22Rv1 (cell line): ENCODE measurements around the gene ADAMTS2.

Experiments
- ZFX ChIP-seq: fragments of 450-650 bp; IDR thresholded peaks from 2 replicates; pipeline ENCODE4 v1.6.1; 2017; ENCODE audit warnings: antibody characterized with exemption, borderline replicate concordance
- TF ChIP-seq, protein P1 (sequence below): fragments of 450-650 bp; IDR thresholded peaks from 2 replicates; pipeline ENCODE4 v1.5.1; 2017; ENCODE audit warnings: mild to moderate bottlenecking

DNA sequence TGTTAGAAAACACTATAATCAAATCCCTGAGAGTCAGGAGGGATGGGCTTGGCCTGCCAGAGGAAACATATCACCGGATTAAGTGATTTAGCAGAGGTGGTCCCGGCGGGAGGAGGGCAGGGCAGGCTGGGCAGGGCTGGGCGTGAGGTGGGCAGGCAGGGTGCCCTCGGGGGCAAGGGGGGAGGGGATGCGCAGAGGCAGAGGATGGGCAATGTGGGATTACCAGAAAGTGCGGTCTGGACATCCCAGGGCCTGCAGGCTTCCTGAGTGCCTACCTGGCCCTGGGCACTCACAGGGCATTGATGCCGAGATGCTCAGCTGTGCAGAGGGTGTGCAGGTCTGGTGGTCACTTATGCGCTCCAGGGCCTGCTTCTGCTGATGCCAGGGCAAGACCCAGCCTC lies 115.2 kb downstream of the ADAMTS2 start:
- TF ChIP-seq, protein P1, sequence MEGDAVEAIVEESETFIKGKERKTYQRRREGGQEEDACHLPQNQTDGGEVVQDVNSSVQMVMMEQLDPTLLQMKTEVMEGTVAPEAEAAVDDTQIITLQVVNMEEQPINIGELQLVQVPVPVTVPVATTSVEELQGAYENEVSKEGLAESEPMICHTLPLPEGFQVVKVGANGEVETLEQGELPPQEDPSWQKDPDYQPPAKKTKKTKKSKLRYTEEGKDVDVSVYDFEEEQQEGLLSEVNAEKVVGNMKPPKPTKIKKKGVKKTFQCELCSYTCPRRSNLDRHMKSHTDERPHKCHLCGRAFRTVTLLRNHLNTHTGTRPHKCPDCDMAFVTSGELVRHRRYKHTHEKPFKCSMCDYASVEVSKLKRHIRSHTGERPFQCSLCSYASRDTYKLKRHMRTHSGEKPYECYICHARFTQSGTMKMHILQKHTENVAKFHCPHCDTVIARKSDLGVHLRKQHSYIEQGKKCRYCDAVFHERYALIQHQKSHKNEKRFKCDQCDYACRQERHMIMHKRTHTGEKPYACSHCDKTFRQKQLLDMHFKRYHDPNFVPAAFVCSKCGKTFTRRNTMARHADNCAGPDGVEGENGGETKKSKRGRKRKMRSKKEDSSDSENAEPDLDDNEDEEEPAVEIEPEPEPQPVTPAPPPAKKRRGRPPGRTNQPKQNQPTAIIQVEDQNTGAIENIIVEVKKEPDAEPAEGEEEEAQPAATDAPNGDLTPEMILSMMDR, result no peak
- TF ChIP-seq ZFX, result no peak
